Neutrophil (primary cell): ENCODE results near the gene DYNC1I1.

Source experiments
- H3K27ac ChIP-seq: fragments of 200-600 bp; sonication (generic); 2 replicates; pipeline ENCODE4 v1.5.1; 2016; ENCODE audit warnings: mild to moderate bottlenecking, moderate library complexity
- H3K27me3 ChIP-seq: fragments of 200-600 bp; sonication (generic); 2 replicates; pipeline ENCODE4 v1.6.0; 2016; ENCODE audit warnings: mild to moderate bottlenecking
- H3K36me3 ChIP-seq: fragments of 200-600 bp; sonication (generic); 2 replicates; pipeline ENCODE4 v1.5.1; 2017
- H3K4me1 ChIP-seq, 2 experiments: fragments of 200-600 bp in 1 of 2; sonication (generic) in 1 of 2; 1 replicate in 1 of 2; 2 replicates in 1 of 2; pipeline versions ENCODE4 v1.5.1 to v1.6.1; 2013 to 2016; ENCODE audit warnings: low read depth in 1 of 2, low read length in 1 of 2, mild to moderate bottlenecking in 1 of 2, moderate library complexity in 1 of 2; ENCODE audit not compliant: control insufficient read depth in 1 of 2, insufficient read depth in 1 of 2
- H3K4me3 ChIP-seq, 2 experiments: fragments of 200-600 bp in 1 of 2; sonication (generic) in 1 of 2; 1 replicate in 1 of 2; 2 replicates in 1 of 2; pipeline ENCODE4 v1.5.1; 2013 to 2016; ENCODE audit warnings: low read depth in 1 of 2, low read length in 1 of 2, mild to moderate bottlenecking in 1 of 2, moderate library complexity in 1 of 2
- H3K9me3 ChIP-seq: fragments of 200-600 bp; sonication (generic); 2 replicates; pipeline ENCODE4 v1.5.1; 2016
- TF ChIP-seq, protein P1 (sequence below): fragments of 200-600 bp; sonication (generic); IDR thresholded peaks from 2 replicates; pipeline ENCODE4 v1.5.1; 2016; ENCODE audit warnings: antibody characterized with exemption

DYNC1I1 gene

GRCh38 chr7:96088579-96088978 lies 316.2 kb downstream of the DYNC1I1 start:
- Histone ChIP-seq H3K27me3 (peaks cover 40% of the 10 kb centered on the region), H3K4me1 (no peaks in the 10 kb centered on the region), H3K27ac (no peak overlapping the region), H3K9me3 (no peaks in the 10 kb centered on the region), H3K36me3 (no peaks in the 10 kb centered on the region), H3K4me3 (no peak overlapping the region)
- TF ChIP-seq, protein P1, sequence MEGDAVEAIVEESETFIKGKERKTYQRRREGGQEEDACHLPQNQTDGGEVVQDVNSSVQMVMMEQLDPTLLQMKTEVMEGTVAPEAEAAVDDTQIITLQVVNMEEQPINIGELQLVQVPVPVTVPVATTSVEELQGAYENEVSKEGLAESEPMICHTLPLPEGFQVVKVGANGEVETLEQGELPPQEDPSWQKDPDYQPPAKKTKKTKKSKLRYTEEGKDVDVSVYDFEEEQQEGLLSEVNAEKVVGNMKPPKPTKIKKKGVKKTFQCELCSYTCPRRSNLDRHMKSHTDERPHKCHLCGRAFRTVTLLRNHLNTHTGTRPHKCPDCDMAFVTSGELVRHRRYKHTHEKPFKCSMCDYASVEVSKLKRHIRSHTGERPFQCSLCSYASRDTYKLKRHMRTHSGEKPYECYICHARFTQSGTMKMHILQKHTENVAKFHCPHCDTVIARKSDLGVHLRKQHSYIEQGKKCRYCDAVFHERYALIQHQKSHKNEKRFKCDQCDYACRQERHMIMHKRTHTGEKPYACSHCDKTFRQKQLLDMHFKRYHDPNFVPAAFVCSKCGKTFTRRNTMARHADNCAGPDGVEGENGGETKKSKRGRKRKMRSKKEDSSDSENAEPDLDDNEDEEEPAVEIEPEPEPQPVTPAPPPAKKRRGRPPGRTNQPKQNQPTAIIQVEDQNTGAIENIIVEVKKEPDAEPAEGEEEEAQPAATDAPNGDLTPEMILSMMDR, result no peak

GRCh38 chr7:96089511-96089910 lies 317.2 kb downstream of the DYNC1I1 start:
- Histone ChIP-seq H3K4me3 (no peak overlapping the region), H3K9me3 (no peaks in the 10 kb centered on the region), H3K36me3 (no peaks in the 10 kb centered on the region), H3K27me3 (peaks cover 44% of the 10 kb centered on the region), H3K4me1 (no peaks in the 10 kb centered on the region), H3K27ac (no peak overlapping the region)
- TF ChIP-seq, protein P1, result no peak

DNA sequence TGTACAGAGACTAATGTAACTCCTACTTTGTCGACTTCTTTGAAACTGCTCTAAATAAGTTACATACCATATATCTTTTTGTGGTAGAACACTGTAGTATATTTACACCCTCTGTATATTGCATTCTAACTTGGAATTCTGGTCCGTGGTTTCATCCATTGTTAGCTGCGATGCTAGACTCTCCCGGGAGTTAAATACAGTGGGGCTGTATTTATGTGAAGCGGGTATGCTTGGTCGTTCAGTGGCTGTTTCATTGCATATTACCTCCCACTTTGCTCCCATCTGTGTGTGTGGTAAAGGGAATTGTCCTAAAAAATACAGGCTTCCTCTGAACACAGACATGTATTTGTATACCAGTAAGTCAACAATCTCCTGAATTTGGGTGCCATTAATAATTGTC lies 318.4 kb downstream of the DYNC1I1 start:
- TF ChIP-seq, protein P1, result no peak
- Histone ChIP-seq H3K36me3 (no peaks in the 10 kb centered on the region), H3K9me3 (no peaks in the 10 kb centered on the region), H3K4me1 (no peaks in the 10 kb centered on the region), H3K27ac (no peak overlapping the region), H3K27me3 (peaks cover 46% of the 10 kb centered on the region), H3K4me3 (no peak overlapping the region)

- no peaks in the 10 kb centered on the region for H3K9me3 ChIP-seq
- H3K27ac ChIP-seq, result no peak overlapping the region
- TF ChIP-seq, protein P1, result no peak
- no peak overlapping the region for H3K4me3 ChIP-seq
- H3K36me3 ChIP-seq, result no peaks in the 10 kb centered on the region
- no peaks in the 10 kb centered on the region for H3K4me1 ChIP-seq
- H3K27me3 ChIP-seq, result peaks cover 43% of the 10 kb centered on the region
These were observed 321.1 kb downstream of the DYNC1I1 start for GRCh38 chr7:96093435-96093834.

- TF ChIP-seq, protein P1, result no peak
- H3K36me3 ChIP-seq, result no peaks in the 10 kb centered on the region
- peaks cover 10% of the 10 kb centered on the region for H3K27me3 ChIP-seq
- no peak overlapping the region for H3K4me3 ChIP-seq
- H3K4me1 ChIP-seq, result no peaks in the 10 kb centered on the region
- no peaks in the 10 kb centered on the region for H3K9me3 ChIP-seq
- H3K27ac ChIP-seq, result no peak overlapping the region
These were observed 325.5 kb downstream of the DYNC1I1 start for GRCh38 chr7:96097835-96098234.

- Histone ChIP-seq H3K36me3 (no peaks in the 10 kb centered on the region), H3K9me3 (no peaks in the 10 kb centered on the region), H3K4me1 (no peaks in the 10 kb centered on the region), H3K27ac (no peak overlapping the region), H3K4me3 (no peak overlapping the region), H3K27me3 (no peaks in the 10 kb centered on the region)
- TF ChIP-seq, protein P1, result no peak
These were observed 328.4 kb downstream of the DYNC1I1 start for GRCh38 chr7:96100737-96101136.
